ENCODE measurements around the gene SNX11. TPM values are rescaled to one million over a fixed set of nuclear protein-coding genes. Genes with fewer than 3 reads are reported as not detected.

Gene SNX11
- total RNA-seq, 1 experiment from 2014 or later: 26.8 TPM

- Histone ChIP-seq H3K79me2 (ENCODE audit: insufficient read depth, low read length) (peaks cover 35% of the 10 kb centered on the region), H3K4me1 (ENCODE audit: control insufficient read depth in 1 of 2, insufficient read depth in 2 of 2, low read length in 2 of 2) (peaks cover 9 to 25% of the 10 kb centered on the region in 2 experiments), H3K36me3 (ENCODE audit: control insufficient read depth in 1 of 2, insufficient read depth in 2 of 2, low read length in 2 of 2) (peaks cover 0 to 4% of the 10 kb centered on the region in 2 experiments; a peak in 1 of 4 replicates), H3K9me2 (ENCODE audit: insufficient read depth) (no peaks in the 10 kb centered on the region), H2AFZ (ENCODE audit: low read depth, low read length, poor library complexity, severe bottlenecking) (no peak overlapping the region), H3K4me3 (replicated peaks in 1 of 2; ENCODE audit: low read depth in 1 of 2, low read length in 2 of 2) (no peak overlapping the region), H3K9me3 (ENCODE audit: control insufficient read depth in 1 of 2, insufficient read depth in 1 of 2, low read depth in 1 of 2, low read length in 2 of 2) (peaks cover 0 to 4% of the 10 kb centered on the region in 2 experiments; a peak in 1 of 4 replicates), H4K20me1 (ENCODE audit: insufficient read depth) (no peaks in the 10 kb centered on the region), H3K9ac (ENCODE audit: low read length) (no peak overlapping the region), H3K4me2 (ENCODE audit: low read length) (no peak overlapping the region), H3K27ac (ENCODE audit: low read depth, low read length) (no peak overlapping the region), H3K27me3 (ENCODE audit: insufficient read depth, low read length) (no peaks in the 10 kb centered on the region)
- intact Hi-C loops (cut with micrococcal nuclease): no loop called here
- no TSS peak for BruUV-seq (replicated peaks)
- ATAC-seq (no peak), DNase-seq (ENCODE audit: low read depth, low spot score) (no peak)
- POLR2A ChIA-PET: no interaction called here
- RAD21 ChIA-PET (ENCODE audit: low non-redundant PET in 1 of 2, low total read pairs in 2 of 2, uncharacterized antibody in 2 of 2, unreplicated experiment in 2 of 2): no interaction called here
- TF ChIP-seq CBX3 (IDR thresholded peaks at IDR 0.05; ENCODE audit: low read depth) (no peak), YY1 (IDR thresholded peaks at IDR 0.05; ENCODE audit: extremely low read depth, insufficient replicate concordance, low read depth, low read length) (no peak), JUND (IDR thresholded peaks at IDR 0.05) (no peak), POLR2AphosphoS5 (IDR thresholded peaks at IDR 0.05; ENCODE audit: low read depth, low read length) (no peak), ATF3 (IDR thresholded peaks at IDR 0.05) (no peak), SP1 (IDR thresholded peaks at IDR 0.05; ENCODE audit: low read depth) (peak; percentile 45; the same call in 1 of the 2 replicates), POLR2A (IDR thresholded peaks at IDR 0.05; ENCODE audit: borderline replicate concordance, extremely low read depth, insufficient read depth, insufficient read length) (no peak)
- CTCF ChIA-PET: interaction anchor here (4.2 kb wide), 1 partner anchor 77 kb away, joined by 23 read pairs; no protein-coding TSS in a partner anchor
Measured at GRCh38 chr17:48102798-48103715, 4.5 kb upstream of the SNX11 start.

- peaks cover 0 to 4% of the 10 kb centered on the region in 2 experiments; a peak in 1 of 4 replicates for H3K9me3 ChIP-seq (ENCODE audit: control insufficient read depth in 1 of 2, insufficient read depth in 1 of 2, low read depth in 1 of 2, low read length in 2 of 2)
- H3K4me3 ChIP-seq (replicated peaks in 1 of 2; ENCODE audit: low read depth in 1 of 2, low read length in 2 of 2): no peak overlapping the region
- H3K4me2 ChIP-seq (ENCODE audit: low read length): no peak overlapping the region
- no peaks in the 10 kb centered on the region for H4K20me1 ChIP-seq (ENCODE audit: insufficient read depth)
- no TSS peak for BruUV-seq (replicated peaks)
- ChIA-PET CTCF (no interaction called here), POLR2A (no interaction called here), RAD21 (ENCODE audit: low non-redundant PET in 1 of 2, low total read pairs in 2 of 2, uncharacterized antibody in 2 of 2, unreplicated experiment in 2 of 2) (no interaction called here)
- H3K79me2 ChIP-seq (ENCODE audit: insufficient read depth, low read length): peaks cover 34% of the 10 kb centered on the region
- H3K36me3 ChIP-seq (ENCODE audit: control insufficient read depth in 1 of 2, insufficient read depth in 2 of 2, low read length in 2 of 2): peaks cover 0 to 1% of the 10 kb centered on the region in 2 experiments; a peak in 1 of 4 replicates
- no peak overlapping the region for H2AFZ ChIP-seq (ENCODE audit: low read depth, low read length, poor library complexity, severe bottlenecking)
- H3K27ac ChIP-seq (ENCODE audit: low read depth, low read length): no peak overlapping the region
- TF ChIP-seq POLR2A (IDR thresholded peaks at IDR 0.05; ENCODE audit: borderline replicate concordance, extremely low read depth, insufficient read depth, insufficient read length) (no peak), ZNF274 (IDR thresholded peaks at IDR 0.05; ENCODE audit: low read depth, low read length) (no peak)
- intact Hi-C loops (cut with micrococcal nuclease): no loop called here
- peaks cover 7 to 32% of the 10 kb centered on the region in 2 experiments for H3K4me1 ChIP-seq (ENCODE audit: control insufficient read depth in 1 of 2, insufficient read depth in 2 of 2, low read length in 2 of 2)
- no peaks in the 10 kb centered on the region for H3K27me3 ChIP-seq (ENCODE audit: insufficient read depth, low read length)
- H3K9ac ChIP-seq (ENCODE audit: low read length): no peak overlapping the region
- no peaks in the 10 kb centered on the region for H3K9me2 ChIP-seq (ENCODE audit: insufficient read depth)
- DNase-seq (ENCODE audit: low read depth, low spot score) (no peak), ATAC-seq (no peak)
Measured at GRCh38 chr17:48104440-48104839, 3.1 kb upstream of the SNX11 start.
